Measurements from ENCODE around the gene SAFB2. TPM values are rescaled to one million over a fixed set of nuclear protein-coding genes. Genes with fewer than 3 reads are reported as not detected.

SAFB2 gene
- total and polyA plus RNA-seq, 9 of the 15 experiments (the other 6 are each of a cell fraction or from before 2014, with no cell fraction given), result 4.5 to 103 (median 47.3) TPM

- TF ChIP-seq ZBTB49 (CRISPR knock-in tag; IDR thresholded peaks at IDR 0.05; ENCODE audit: borderline replicate concordance) (no peak), SLC30A9 (CRISPR knock-in tag; IDR thresholded peaks at IDR 0.05) (no peak), ZNF449 (CRISPR knock-in tag; IDR thresholded peaks at IDR 0.05) (no peak)
These were observed 15.4 kb upstream of the SAFB2 start (continued) for GRCh38 chr19:5637971-5638370.

- no peak; the same call in 2 of the 3 replicates for ATAC-seq
- no peak overlapping the region for H3K4me2 ChIP-seq (ENCODE audit: insufficient read depth, low read length)
- H3K4me1 ChIP-seq (replicated peaks in 1 of 2; ENCODE audit: control insufficient read depth in 2 of 2, insufficient read depth in 2 of 2, low read length in 2 of 2), result peaks cover 0 to 2% of the 10 kb centered on the region in 2 experiments; a peak in 1 of 5 replicates
- 93% methylated on average over 6 of the region's 6 CpGs for WGBS (ENCODE audit: insufficient coverage, low coverage, missing lambda C conversion rate)
- no peak for FAIRE-seq
- H3K27ac ChIP-seq (ENCODE audit: extremely low read depth, low read depth, low read length), result no peak overlapping the region
- H3K9ac ChIP-seq (ENCODE audit: insufficient read depth in 1 of 2, low read depth in 2 of 2, low read length in 2 of 2), result peak overlapping the region in 1 of 2 experiments; percentile 50; a peak in 1 of 4 replicates
- peaks cover 96% of the 10 kb centered on the region for H3K79me2 ChIP-seq (ENCODE audit: control insufficient read depth, insufficient read depth, low read length)
- peaks cover 3% of the 10 kb centered on the region for H3K9me1 ChIP-seq (ENCODE audit: control insufficient read depth, insufficient read depth, low read length)
- peaks cover 80% of the 10 kb centered on the region for H3K36me3 ChIP-seq (ENCODE audit: control insufficient read depth, insufficient read depth, low read length)
- H3K27me3 ChIP-seq (ENCODE audit: control insufficient read depth in 2 of 2, insufficient read depth in 2 of 2, low read length in 2 of 2), result no peaks in the 10 kb centered on the region
- no peaks in the 10 kb centered on the region for H3K9me3 ChIP-seq (replicated peaks; ENCODE audit: control insufficient read depth, insufficient read depth, low read depth, low read length)
- in situ Hi-C loops (cut with MboI) (no loop called here), intact Hi-C loops (cut with micrococcal nuclease) (no loop called here)
- ChIA-PET POLR2A (interaction anchor here (0.8 to 4.0 kb wide), 6 partner anchors 9 to 35 kb away, joined by 3 to 27 read pairs (median 4); partner anchors contain the start of genes SAFB and SAFB2), CTCF (ENCODE audit: low intra/inter-chr PET ratio) (no interaction called here)
- no peak overlapping the region for H3K4me3 ChIP-seq
- BruUV-seq (replicated peaks), result no TSS peak
- peaks cover 42% of the 10 kb centered on the region; the same call in 1 of the 2 replicates for H4K20me1 ChIP-seq (replicated peaks; ENCODE audit: control insufficient read depth, insufficient read depth, low read length)
- no peak for DNase-seq (ENCODE audit: extremely low read depth in 1 of 4, low spot score in 3 of 4)
- no peak overlapping the region for H2AFZ ChIP-seq (ENCODE audit: low read depth, low read length)
- TF ChIP-seq MYNN (IDR thresholded peaks at IDR 0.05) (no peak), MYNN (CRISPR knock-in tag; IDR thresholded peaks at IDR 0.05) (no peak), COPS2 (conservative IDR thresholded peaks at IDR 0.05) (no peak)
These were observed 12.9 kb upstream of the SAFB2 start for GRCh38 chr19:5635427-5635826.

Data from K562 (cell line).